ENCODE data around the gene CECR2.
A peak's percentile ranks its signal among the peaks of the same experiment; 100 is the strongest.

The CECR2 gene

GRCh38 chr22:17369439-17370025 is at the start of gene CECR2:
TSS of gene CECR2 (plus strand) at chr22:17369460. CDS start at chr22:17369784, 324 bp downstream.
- peak; percentile 14 for DNase-seq

DNA sequence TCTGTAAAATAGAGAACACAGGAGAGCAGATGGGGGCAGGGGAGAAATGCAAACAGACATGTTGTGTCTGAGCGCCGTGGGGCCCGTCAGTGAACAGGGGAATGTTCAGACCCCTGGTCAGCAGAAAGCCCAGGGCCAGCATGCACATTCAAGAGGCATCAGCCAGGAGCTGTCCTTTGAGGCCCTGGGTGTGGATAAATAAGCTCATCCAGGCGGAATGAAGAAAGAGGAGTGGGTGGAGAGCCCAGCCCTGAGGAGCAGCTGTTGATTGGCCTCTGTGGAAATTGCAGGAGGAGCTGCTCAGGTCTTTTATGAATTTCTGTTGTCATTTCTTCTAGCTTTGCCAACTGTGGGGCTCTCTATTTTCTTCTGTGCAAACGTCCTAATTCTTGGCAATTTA is 49.7 kb upstream of the CECR2 start:
- DNase-seq, result no peak

DNA sequence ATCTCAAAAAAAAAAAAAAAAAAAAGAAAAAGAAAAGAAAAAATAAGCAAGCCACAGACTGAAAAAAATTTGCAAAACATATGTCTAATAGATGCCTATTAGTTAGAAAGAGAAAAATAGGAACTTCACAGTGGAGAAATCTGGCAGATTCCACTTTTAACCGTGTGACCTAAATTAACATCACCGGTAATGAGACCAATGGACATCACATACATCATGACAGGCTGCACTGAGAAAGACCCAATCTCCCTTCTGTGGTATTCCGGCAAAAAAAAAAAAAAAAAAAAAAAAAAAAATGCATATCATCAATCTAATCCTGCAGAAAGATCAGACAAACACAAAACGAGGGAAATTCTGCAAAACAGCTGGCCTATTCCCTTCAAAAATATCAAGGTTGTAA is 46.7 kb upstream of the CECR2 start:
- DNase-seq, result no peak

GRCh38 chr22:17331690-17332089 is 37.6 kb upstream of the CECR2 start:
- no peak for DNase-seq

DNA sequence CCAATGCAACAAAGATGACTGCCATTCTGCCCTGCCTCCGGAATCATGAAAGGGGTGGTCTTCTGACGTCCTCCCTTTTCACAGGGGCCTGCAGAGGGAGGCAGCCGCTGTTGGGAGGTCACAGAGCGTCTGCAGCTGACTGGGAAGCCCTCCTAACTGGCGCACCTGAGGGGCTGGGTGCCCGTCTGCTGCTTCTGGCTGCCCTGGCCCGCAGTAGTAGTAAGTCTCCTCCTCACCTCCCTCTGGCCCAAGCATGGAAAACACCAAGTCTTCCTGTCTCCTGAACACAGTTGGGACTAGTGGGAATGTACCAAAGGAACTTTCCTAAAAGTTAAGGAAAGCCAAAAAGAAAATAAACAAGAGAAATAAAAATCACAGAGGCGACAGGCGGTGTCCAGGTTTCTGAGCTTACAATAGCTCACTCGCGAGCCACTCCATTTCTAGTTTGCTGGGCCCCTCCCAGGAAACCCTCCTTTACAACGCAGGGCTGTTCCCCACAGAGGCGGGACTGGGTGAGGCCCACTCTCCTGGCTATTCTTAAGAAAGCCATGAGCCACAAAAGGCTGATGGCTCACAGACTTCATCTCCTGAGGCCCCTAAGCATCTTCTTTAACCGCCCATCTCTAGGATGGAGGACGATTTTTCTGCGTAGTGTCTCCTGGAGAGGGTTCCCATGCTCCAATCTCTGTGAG is 37.0 kb upstream of the CECR2 start:
- no peak for DNase-seq

GRCh38 chr22:17334059-17334458 is 35.2 kb upstream of the CECR2 start:
- no peak for DNase-seq

DNA sequence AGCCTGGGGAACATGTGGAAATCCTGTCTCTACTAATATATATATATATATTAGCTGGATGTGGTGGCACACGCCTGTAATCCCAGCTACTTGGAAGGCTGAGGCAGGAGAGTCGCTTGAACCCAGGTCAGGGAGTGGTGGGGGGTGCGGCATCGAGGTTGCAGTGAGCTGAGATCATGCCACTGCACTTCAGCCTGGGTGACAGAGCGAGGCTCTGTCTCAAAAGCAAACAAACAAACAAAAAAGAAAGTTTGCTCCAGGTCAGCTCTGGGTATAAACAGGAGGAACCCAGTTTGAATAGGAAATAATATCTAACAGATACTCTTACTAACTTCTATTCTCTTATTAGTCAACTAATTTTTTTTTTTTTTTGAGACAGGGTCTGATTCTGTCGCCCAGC is 34.3 kb upstream of the CECR2 start:
- DNase-seq, result no peak

DNA sequence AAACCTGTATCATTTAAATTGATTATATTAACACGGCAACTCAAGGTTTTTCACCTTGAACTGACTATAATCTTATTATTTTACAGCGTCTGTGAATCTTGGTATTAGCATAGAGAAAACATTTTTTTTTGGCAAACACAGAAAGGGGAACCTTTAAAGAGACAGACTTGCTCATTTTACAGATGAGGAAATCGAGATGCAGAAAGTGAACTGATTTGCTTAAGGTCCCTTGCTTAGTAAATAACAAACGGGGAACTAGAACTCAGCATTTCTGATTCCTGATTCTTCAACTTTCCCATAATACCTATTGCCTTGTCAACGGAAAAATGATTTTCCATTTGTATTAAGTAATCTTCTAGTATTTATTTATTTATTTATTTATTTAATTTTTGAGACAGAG is 33.2 kb upstream of the CECR2 start:
- no peak for DNase-seq

DNA sequence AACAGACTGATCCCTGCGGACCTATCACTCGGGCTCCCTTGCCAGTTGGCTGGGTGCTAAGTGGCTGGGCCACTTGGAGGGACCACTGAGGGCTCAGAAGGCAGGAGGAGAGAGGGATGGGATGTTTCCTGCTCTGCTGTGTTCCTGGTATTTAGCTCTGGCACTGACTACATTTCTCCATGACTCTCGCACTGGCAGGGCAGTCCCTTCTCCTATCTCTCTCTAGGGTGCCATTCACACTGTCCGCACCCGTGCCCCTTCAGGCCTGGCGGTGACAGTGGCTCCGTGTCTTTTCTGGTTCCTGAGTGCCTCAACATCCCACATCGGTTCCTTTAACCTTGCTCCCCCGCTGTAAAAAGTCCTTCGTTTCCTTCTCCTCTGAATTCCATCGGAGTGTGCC is 31.6 kb upstream of the CECR2 start:
- DNase-seq, result no peak

DNA sequence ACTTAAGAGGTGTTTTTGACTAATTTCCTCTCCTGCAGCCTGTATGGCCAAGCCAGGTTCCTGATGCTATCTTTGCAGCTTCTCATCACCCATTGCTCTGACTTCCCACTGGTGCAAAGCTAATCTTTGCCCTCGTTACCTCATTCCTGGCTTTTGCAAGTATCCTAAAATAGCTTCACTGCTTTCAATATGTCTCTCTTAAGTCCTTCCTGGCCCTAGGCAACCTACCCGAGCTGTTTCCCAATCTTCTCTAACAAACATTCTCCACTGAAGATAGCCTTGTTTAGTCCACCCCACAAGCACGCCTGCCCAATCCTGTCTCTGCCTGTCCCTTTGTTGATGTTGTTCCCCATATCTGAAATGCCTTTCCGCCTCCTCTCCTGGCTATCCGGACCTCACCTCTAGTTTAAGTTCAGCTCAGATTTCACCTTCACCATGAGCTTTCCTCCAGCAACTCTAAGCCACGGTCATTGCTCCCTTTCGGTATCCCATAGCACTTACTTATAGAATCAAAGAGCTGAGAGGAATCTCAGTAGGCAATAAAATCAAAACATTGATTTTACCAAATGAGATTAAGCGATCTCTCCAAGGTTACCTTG is 30.1 kb upstream of the CECR2 start:
- DNase-seq, result no peak

- DNase-seq, result no peak
Observed at GRCh38 chr22:17342361-17342760, 26.9 kb upstream of the CECR2 start.

- DNase-seq, result no peak
Observed at GRCh38 chr22:17343766-17344165, 25.5 kb upstream of the CECR2 start.

DNA sequence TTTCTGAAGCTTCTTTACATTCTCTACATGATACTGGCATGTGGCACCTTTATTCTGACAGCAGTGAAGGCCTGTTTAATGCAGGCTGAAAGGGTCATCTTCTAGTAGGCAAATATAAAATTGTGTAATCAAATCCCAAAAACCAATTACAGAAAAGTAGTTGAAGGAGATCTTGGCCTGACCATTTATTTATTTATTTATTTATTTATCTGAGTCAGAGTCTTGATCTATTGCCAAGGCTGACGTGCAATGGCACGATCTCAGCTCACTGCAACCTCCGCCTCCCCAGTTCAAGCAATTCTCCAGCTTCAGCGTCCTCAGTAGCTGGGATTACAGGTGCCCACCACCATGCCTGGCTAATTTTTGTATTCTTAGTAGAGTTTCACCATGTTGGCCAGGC is 22.7 kb upstream of the CECR2 start:
- DNase-seq, result no peak

DNA sequence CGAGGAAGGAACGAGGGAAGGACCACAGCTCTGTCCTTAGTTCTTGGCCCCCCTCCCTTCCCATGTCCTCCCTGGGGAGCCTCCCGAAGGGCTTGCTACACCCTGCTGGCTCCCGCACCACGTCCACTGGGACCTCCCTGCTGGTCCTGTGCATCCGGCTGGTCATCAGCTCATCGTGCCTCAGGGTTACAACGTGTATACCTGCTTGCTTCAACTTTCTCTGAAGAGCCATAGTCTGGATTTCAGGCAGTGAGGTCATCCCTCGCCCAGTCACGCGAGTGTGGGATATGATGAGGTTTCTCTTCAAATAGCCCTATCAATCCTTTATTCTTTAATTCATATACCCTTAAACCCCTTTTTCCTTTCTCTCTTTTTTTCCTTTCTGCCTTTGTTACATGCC is 21.5 kb upstream of the CECR2 start:
- no peak for DNase-seq

GRCh38 chr22:17348464-17349103 is 20.7 kb upstream of the CECR2 start:
- no peak for DNase-seq

DNA sequence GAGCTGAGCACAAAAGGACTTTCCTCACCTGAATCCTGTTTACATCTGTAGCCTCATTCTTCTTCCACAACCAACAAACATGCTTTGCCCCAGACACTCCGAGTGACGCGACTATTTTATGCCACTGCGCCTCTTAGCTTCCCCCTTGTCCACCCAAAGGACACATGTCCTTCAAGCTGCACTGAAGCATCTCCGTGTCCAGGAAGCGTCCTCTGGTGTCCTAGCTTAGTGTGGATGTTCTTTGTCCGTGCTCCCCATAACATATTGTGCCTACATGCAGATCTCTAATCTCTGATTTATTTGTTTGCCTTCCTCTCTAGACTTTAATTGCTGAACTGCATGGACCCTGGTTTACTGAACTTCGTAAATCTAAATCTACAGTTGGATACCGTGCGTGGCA is 20.1 kb upstream of the CECR2 start:
- DNase-seq, result no peak

DNA sequence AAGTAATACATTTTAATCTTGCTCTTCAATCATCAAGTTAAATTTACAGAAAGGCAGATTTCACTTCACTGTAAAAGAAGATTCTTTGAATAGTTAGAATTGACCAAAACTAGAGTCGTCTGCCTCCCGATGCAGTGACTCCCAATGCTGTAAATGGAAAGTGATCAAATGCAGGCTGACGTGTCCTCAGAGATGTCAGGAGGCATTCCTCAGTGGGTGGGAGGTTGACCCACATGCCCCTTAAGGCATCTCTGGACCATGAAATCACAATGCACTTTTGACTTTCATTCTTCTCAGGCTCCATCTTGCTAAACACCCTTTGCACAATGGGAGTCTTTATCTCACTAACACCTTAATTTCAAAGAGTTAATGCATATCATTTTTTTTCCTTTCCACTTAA is 19.0 kb upstream of the CECR2 start:
- no peak for DNase-seq

- DNase-seq, result no peak
Observed at GRCh38 chr22:17352798-17353197, 16.5 kb upstream of the CECR2 start.

GRCh38 chr22:17357688-17358087 is 11.6 kb upstream of the CECR2 start:
- no peak for DNase-seq

GRCh38 chr22:17358415-17358814 is 10.8 kb upstream of the CECR2 start:
- DNase-seq, result no peak

GRCh38 chr22:17359501-17359900 is 9.8 kb upstream of the CECR2 start:
- DNase-seq, result no peak

GRCh38 chr22:17366329-17366728 is 2.9 kb upstream of the CECR2 start:
- no peak for DNase-seq

DNA sequence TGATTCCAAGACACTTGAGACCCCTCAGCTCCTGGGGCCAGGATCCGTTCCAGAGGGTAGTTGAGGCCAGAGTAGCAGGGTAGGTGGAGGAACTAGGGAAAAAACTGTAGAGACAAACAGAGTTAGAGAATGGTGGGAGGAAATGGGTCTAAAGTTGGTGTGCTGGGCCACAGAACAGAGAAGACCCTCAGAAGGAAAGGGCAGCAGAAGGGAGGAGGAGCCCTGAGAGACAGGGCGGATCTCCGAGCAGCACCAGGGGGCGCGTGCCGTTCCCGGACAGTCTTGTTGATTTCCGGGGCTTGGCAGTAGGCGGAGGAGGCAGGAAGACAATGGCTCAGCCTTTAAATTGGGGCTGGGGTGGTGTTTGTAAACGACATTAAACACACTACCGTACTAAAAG is 2.4 kb upstream of the CECR2 start:
- DNase-seq, result no peak

DNA sequence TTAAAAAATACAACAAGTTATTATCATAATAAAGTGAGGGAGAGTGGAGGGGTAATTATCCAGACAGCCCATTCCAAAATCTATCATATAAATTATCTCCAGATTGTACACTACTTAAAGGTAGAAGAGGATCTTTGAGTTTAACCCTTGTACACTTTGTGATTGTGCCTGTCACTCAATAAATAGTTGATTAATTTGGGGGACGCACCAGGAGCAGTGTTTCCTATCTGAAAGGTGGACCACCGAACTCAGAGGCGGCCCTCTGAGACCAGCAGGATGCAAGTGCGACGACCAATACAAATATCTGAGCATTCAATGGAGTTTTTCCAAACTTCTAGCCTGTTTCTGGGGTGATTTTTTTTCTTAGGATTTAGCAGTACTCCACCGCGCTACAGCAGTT is 1.1 kb upstream of the CECR2 start:
- no peak for DNase-seq
